ENCODE data around the gene SETD6. TPM values are rescaled to one million over a fixed set of nuclear protein-coding genes. Genes with fewer than 3 reads are reported as not detected.
"Not testable (repeated sequence)": the region's sequence is repeated elsewhere in the genome, so short reads cannot be mapped to it uniquely, and the experiment has no call there.

Gene SETD6
- total and polyA plus RNA-seq, 2 donors (not counting 1 experiment from before 2014, with no cell fraction given), result 7.2 to 7.9 TPM

DNA sequence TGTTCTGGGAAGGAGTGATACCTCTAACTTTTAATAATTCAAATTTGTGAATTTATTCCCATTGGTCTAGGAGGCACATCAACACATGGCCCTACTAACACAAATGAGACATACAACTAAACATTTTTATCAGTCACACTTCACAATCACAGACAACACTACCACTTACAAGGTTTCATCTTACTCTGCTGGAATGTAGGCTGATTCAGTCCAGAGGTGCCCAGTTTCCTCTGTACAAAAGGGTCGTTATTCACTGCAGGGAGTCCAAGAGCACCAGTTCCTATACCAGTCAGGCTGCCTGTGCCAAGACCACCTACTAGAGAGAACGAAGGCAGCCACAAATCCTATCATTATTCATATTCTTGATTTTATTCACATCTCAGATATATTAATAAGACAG is 41.4 kb downstream of the SETD6 start:
- Histone ChIP-seq H2AFZ (ENCODE audit: low read length) (no peak overlapping the region), H3K4me1 (ENCODE audit: control insufficient read depth, extremely low read depth, insufficient read depth, low read length) (no peaks in the 10 kb centered on the region), H3K27ac (ENCODE audit: insufficient read depth, low read length) (no peak overlapping the region), H3K4me3 (replicated peaks in 1 of 4; ENCODE audit: control extremely low read depth in 1 of 4, insufficient read depth in 1 of 4, low read depth in 3 of 4, low read length in 4 of 4) (no peak overlapping the region), H3K27me3 (ENCODE audit: control insufficient read depth, insufficient read depth, low read length) (no peaks in the 10 kb centered on the region), H3K9me3 (ENCODE audit: control insufficient read depth, insufficient read depth, low read depth, low read length) (no peaks in the 10 kb centered on the region), H3K4me2 (ENCODE audit: extremely low read depth, insufficient read depth, low read length) (no peak overlapping the region), H3K36me3 (ENCODE audit: control insufficient read depth, insufficient read depth, low read length) (peaks cover 9% of the 10 kb centered on the region), H3K79me2 (ENCODE audit: control insufficient read depth, insufficient read depth, low read length) (peaks cover 2% of the 10 kb centered on the region), H4K20me1 (ENCODE audit: control insufficient read depth, extremely low read depth, insufficient read depth, low read length) (no peaks in the 10 kb centered on the region), H3K9ac (ENCODE audit: insufficient read depth, low read length) (no peak overlapping the region)
- peak in 1 of 2 donors; percentile 21 for DNase-seq (ENCODE audit: low read depth in 2 of 2)
- TF ChIP-seq, protein P1, sequence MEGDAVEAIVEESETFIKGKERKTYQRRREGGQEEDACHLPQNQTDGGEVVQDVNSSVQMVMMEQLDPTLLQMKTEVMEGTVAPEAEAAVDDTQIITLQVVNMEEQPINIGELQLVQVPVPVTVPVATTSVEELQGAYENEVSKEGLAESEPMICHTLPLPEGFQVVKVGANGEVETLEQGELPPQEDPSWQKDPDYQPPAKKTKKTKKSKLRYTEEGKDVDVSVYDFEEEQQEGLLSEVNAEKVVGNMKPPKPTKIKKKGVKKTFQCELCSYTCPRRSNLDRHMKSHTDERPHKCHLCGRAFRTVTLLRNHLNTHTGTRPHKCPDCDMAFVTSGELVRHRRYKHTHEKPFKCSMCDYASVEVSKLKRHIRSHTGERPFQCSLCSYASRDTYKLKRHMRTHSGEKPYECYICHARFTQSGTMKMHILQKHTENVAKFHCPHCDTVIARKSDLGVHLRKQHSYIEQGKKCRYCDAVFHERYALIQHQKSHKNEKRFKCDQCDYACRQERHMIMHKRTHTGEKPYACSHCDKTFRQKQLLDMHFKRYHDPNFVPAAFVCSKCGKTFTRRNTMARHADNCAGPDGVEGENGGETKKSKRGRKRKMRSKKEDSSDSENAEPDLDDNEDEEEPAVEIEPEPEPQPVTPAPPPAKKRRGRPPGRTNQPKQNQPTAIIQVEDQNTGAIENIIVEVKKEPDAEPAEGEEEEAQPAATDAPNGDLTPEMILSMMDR (conservative IDR thresholded peaks at IDR 0.05 in 1 of 2, IDR thresholded peaks at IDR 0.05 in 1 of 2; ENCODE audit: low read depth in 1 of 2, low read length in 2 of 2), result no peak
- TF ChIP-seq EZH2 (IDR thresholded peaks at IDR 0.05; ENCODE audit: low read length, missing control alignments), result no peak

- TF ChIP-seq, protein P1 (conservative IDR thresholded peaks at IDR 0.05 in 1 of 2, IDR thresholded peaks at IDR 0.05 in 1 of 2; ENCODE audit: low read depth in 1 of 2, low read length in 2 of 2), result no peak
- no peak for TF ChIP-seq EZH2 (IDR thresholded peaks at IDR 0.05; ENCODE audit: low read length, missing control alignments)
- Histone ChIP-seq H3K79me2 (ENCODE audit: control insufficient read depth, insufficient read depth, low read length) (peaks cover 6% of the 10 kb centered on the region), H3K36me3 (ENCODE audit: control insufficient read depth, insufficient read depth, low read length) (peaks cover 10% of the 10 kb centered on the region), H2AFZ (ENCODE audit: low read length) (no peak overlapping the region), H3K4me3 (replicated peaks in 1 of 4; ENCODE audit: control extremely low read depth in 1 of 4, insufficient read depth in 1 of 4, low read depth in 3 of 4, low read length in 4 of 4) (no peak overlapping the region), H3K4me1 (ENCODE audit: control insufficient read depth, extremely low read depth, insufficient read depth, low read length) (no peaks in the 10 kb centered on the region), H3K9ac (ENCODE audit: insufficient read depth, low read length) (no peak overlapping the region), H3K27ac (ENCODE audit: insufficient read depth, low read length) (no peak overlapping the region), H4K20me1 (ENCODE audit: control insufficient read depth, extremely low read depth, insufficient read depth, low read length) (peaks cover 2% of the 10 kb centered on the region), H3K9me3 (ENCODE audit: control insufficient read depth, insufficient read depth, low read depth, low read length) (no peaks in the 10 kb centered on the region), H3K4me2 (ENCODE audit: extremely low read depth, insufficient read depth, low read length) (no peak overlapping the region), H3K27me3 (ENCODE audit: control insufficient read depth, insufficient read depth, low read length) (no peaks in the 10 kb centered on the region)
- peak; percentile 33 to 77 for DNase-seq (ENCODE audit: low read depth in 2 of 2)
Observed at GRCh38 chr16:58563235-58563634, 47.9 kb downstream of the SETD6 start.

- Histone ChIP-seq H3K36me3 (ENCODE audit: control insufficient read depth, insufficient read depth, low read length) (peaks cover 10% of the 10 kb centered on the region), H3K4me2 (ENCODE audit: extremely low read depth, insufficient read depth, low read length) (no peak overlapping the region), H3K79me2 (ENCODE audit: control insufficient read depth, insufficient read depth, low read length) (peaks cover 6% of the 10 kb centered on the region)
Observed at GRCh38 chr16:58563775-58564174, 48.5 kb downstream of the SETD6 start.

GRCh38 chr16:58565697-58566096 is 50.4 kb downstream of the SETD6 start:
- not testable (repeated sequence) for DNase-seq (ENCODE audit: low read depth in 2 of 2); H3K36me3 ChIP-seq (ENCODE audit: control insufficient read depth, insufficient read depth, low read length); H3K4me1 ChIP-seq (ENCODE audit: control insufficient read depth, extremely low read depth, insufficient read depth, low read length); H3K27ac ChIP-seq (ENCODE audit: insufficient read depth, low read length); H3K9ac ChIP-seq (ENCODE audit: insufficient read depth, low read length); H3K4me2 ChIP-seq (ENCODE audit: extremely low read depth, insufficient read depth, low read length); H2AFZ ChIP-seq (ENCODE audit: low read length); H4K20me1 ChIP-seq (ENCODE audit: control insufficient read depth, extremely low read depth, insufficient read depth, low read length); H3K27me3 ChIP-seq (ENCODE audit: control insufficient read depth, insufficient read depth, low read length); H3K79me2 ChIP-seq (ENCODE audit: control insufficient read depth, insufficient read depth, low read length); H3K9me3 ChIP-seq (ENCODE audit: control insufficient read depth, insufficient read depth, low read depth, low read length); H3K4me3 ChIP-seq (replicated peaks in 1 of 4; ENCODE audit: control extremely low read depth in 1 of 4, insufficient read depth in 1 of 4, low read depth in 3 of 4, low read length in 4 of 4)

More at GRCh38 chr16:58563775-58564174, 48.5 kb downstream of the SETD6 start:
- Histone ChIP-seq H3K27ac (ENCODE audit: insufficient read depth, low read length) (no peak overlapping the region), H3K4me1 (ENCODE audit: control insufficient read depth, extremely low read depth, insufficient read depth, low read length) (no peaks in the 10 kb centered on the region), H3K27me3 (ENCODE audit: control insufficient read depth, insufficient read depth, low read length) (no peaks in the 10 kb centered on the region), H4K20me1 (ENCODE audit: control insufficient read depth, extremely low read depth, insufficient read depth, low read length) (peaks cover 2% of the 10 kb centered on the region), H3K9ac (ENCODE audit: insufficient read depth, low read length) (no peak overlapping the region), H3K4me3 (replicated peaks in 1 of 4; ENCODE audit: control extremely low read depth in 1 of 4, insufficient read depth in 1 of 4, low read depth in 3 of 4, low read length in 4 of 4) (no peak overlapping the region), H2AFZ (ENCODE audit: low read length) (no peak overlapping the region), H3K9me3 (ENCODE audit: control insufficient read depth, insufficient read depth, low read depth, low read length) (no peaks in the 10 kb centered on the region)
- TF ChIP-seq, protein P1 (conservative IDR thresholded peaks at IDR 0.05 in 1 of 2, IDR thresholded peaks at IDR 0.05 in 1 of 2; ENCODE audit: low read depth in 1 of 2, low read length in 2 of 2), result no peak
- no peak for TF ChIP-seq EZH2 (IDR thresholded peaks at IDR 0.05; ENCODE audit: low read length, missing control alignments)
- no peak for DNase-seq (ENCODE audit: low read depth in 2 of 2)
